ENCODE measurements around the gene HGS.
A peak's percentile ranks its signal among the peaks of the same experiment; 100 is the strongest.
"Not testable (repeated sequence)": the region's sequence is repeated elsewhere in the genome, so short reads cannot be mapped to it uniquely, and the experiment has no call there.

HGS gene

GRCh38 chr17:81665205-81666091 is 18.4 kb upstream of the HGS start:
- in situ Hi-C loops (cut with HindIII; ENCODE audit: low pct_unique_long_range_greater_than_20kb, low sequenced_read_pairs), result no loop called here
- DNase-seq (ENCODE audit: low read depth in 1 of 2, low spot score in 1 of 2), result peak; percentile 23 to 51
- no peak for TF ChIP-seq JUND (IDR thresholded peaks at IDR 0.05; ENCODE audit: low read depth)

- no peak for TF ChIP-seq JUND (IDR thresholded peaks at IDR 0.05; ENCODE audit: low read depth)
- in situ Hi-C loops (cut with HindIII; ENCODE audit: low pct_unique_long_range_greater_than_20kb, low sequenced_read_pairs), result no loop called here
- no peak for DNase-seq (ENCODE audit: low read depth in 1 of 2, low spot score in 1 of 2)
Observed at GRCh38 chr17:81666092-81666341, 17.8 kb upstream of the HGS start.

GRCh38 chr17:81666342-81667191 is 17.2 kb upstream of the HGS start, which contains the start of the genes CCDC137 and OXLD1:
Gene CCDC137, plus strand, starts transcription at chr17:81666737. Its CDS starts 30 bp downstream, at chr17:81666767.
Gene OXLD1, minus strand, starts transcription at chr17:81666605. Its CDS starts 28 bp downstream, at chr17:81666577.
- in situ Hi-C loops (cut with HindIII; ENCODE audit: low pct_unique_long_range_greater_than_20kb, low sequenced_read_pairs), result no loop called here

DNA sequence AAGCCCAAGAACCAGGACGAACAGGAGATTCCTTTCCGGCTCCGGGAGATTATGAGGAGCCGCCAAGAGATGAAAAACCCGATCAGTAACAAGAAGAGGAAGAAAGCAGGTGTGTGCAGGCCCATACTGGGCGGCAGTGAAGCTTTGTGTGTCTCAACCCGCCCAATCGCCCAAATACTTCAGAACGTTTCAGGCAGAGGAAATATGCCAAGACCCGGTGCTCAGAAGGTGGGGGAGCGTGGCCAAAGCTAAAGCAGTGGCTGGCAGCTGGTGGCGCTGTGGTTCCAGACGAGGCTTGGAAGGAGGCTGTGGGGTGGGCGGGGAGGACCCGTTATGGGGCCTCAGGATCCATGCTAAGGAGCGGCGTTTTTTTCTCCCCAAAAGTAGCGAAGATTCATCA is 16.1 kb upstream of the HGS start:
- TF ChIP-seq JUND (IDR thresholded peaks at IDR 0.05; ENCODE audit: low read depth), result no peak
- no peak for DNase-seq (ENCODE audit: low read depth in 1 of 2, low spot score in 1 of 2)
- in situ Hi-C loops (cut with HindIII; ENCODE audit: low pct_unique_long_range_greater_than_20kb, low sequenced_read_pairs), result no loop called here

More at GRCh38 chr17:81666342-81667191, 17.2 kb upstream of the HGS start, which contains the start of the genes CCDC137 and OXLD1:
- no peak for TF ChIP-seq JUND (IDR thresholded peaks at IDR 0.05; ENCODE audit: low read depth)
- peak; percentile 97 to 98 for DNase-seq (ENCODE audit: low read depth in 1 of 2, low spot score in 1 of 2)

DNA sequence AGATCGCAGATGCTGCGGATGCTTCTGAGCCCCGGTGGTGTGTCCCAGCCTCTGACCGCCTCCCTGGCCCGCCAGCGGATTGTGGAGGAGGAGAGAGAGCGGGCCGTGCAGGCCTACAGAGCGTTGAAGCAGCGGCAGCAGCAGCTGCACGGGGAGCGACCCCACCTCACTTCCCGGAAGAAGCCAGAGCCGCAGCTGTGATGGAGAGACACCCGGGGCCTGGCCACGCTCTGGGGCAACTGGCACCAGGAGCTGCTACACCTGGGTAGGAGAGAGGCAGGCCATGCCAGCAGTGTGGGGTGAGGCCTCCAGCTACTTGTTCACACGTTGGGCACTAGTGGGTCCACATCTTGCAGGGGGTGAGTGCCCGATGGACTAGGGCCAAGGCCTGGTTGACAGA is 11.3 kb upstream of the HGS start:
- in situ Hi-C loops (cut with HindIII; ENCODE audit: low pct_unique_long_range_greater_than_20kb, low sequenced_read_pairs), result no loop called here
- DNase-seq (ENCODE audit: low read depth in 1 of 2, low spot score in 1 of 2), result no peak
- no peak for TF ChIP-seq JUND (IDR thresholded peaks at IDR 0.05; ENCODE audit: low read depth)

DNA sequence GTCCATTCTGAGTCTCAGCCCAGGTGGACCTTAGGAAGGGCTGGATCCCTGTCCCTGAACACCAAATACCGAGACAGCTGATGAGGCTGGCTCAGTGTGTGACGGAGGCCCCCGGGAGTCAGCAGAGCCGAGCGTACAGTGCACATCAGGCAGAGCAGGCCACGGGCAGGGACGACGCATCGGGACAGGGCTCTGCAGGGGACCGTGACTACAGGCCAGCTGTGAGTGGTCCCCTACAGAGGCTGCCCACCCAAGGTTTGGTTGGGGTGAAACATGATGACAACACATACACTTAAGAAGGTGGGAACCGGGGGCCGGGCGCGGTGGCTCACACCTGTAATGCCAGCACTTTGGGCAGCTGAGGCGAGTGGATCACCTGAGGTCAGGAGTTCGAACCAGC is 10.9 kb upstream of the HGS start:
- in situ Hi-C loops (cut with HindIII; ENCODE audit: low pct_unique_long_range_greater_than_20kb, low sequenced_read_pairs), result no loop called here
- no peak for DNase-seq (ENCODE audit: low read depth in 1 of 2, low spot score in 1 of 2)
- TF ChIP-seq JUND (IDR thresholded peaks at IDR 0.05; ENCODE audit: low read depth), result no peak

- in situ Hi-C loops (cut with HindIII; ENCODE audit: low pct_unique_long_range_greater_than_20kb, low sequenced_read_pairs), result no loop called here
- DNase-seq (ENCODE audit: low read depth in 1 of 2, low spot score in 1 of 2), result no peak
- no peak for TF ChIP-seq JUND (IDR thresholded peaks at IDR 0.05; ENCODE audit: low read depth)
Observed at GRCh38 chr17:81673561-81674258, 10.1 kb upstream of the HGS start.

GRCh38 chr17:81675515-81676221 is 8.1 kb upstream of the HGS start:
- peak in 1 of 2 experiments; percentile 57 for DNase-seq (ENCODE audit: low read depth in 1 of 2, low spot score in 1 of 2)

GRCh38 chr17:81676906-81677305 is 6.9 kb upstream of the HGS start:
- TF ChIP-seq JUND (IDR thresholded peaks at IDR 0.05; ENCODE audit: low read depth), result no peak
- no peak for DNase-seq (ENCODE audit: low read depth in 1 of 2, low spot score in 1 of 2)
- in situ Hi-C loops (cut with HindIII; ENCODE audit: low pct_unique_long_range_greater_than_20kb, low sequenced_read_pairs), result no loop called here

More at GRCh38 chr17:81675515-81676221, 8.1 kb upstream of the HGS start:
- in situ Hi-C loops (cut with HindIII; ENCODE audit: low pct_unique_long_range_greater_than_20kb, low sequenced_read_pairs), result not testable (repeated sequence)

- in situ Hi-C loops (cut with HindIII; ENCODE audit: low pct_unique_long_range_greater_than_20kb, low sequenced_read_pairs), result no loop called here
- no peak for TF ChIP-seq JUND (IDR thresholded peaks at IDR 0.05; ENCODE audit: low read depth)
Observed at GRCh38 chr17:81680150-81680549, 3.7 kb upstream of the HGS start.

DNA sequence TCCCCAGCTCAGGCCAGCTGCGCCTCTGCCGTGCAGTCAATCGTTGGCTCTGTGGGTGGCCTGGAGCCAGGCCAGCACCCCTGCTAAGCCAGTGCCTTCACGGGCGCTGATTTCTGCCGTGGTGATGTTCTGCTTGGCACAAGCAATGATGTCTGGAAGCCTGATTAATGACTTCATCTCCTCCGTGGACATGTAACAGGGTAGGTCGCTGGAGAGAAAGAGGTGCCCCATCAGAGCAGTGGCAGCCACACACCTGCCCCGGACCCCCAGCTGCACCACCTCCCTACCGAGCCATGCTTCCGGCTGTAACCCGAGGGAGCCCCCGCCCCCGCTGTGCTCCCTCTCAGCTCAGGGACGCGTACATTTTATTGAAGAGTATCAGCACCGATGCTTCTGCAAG is 2.1 kb upstream of the HGS start:
- TF ChIP-seq JUND (IDR thresholded peaks at IDR 0.05; ENCODE audit: low read depth), result no peak
- in situ Hi-C loops (cut with HindIII; ENCODE audit: low pct_unique_long_range_greater_than_20kb, low sequenced_read_pairs), result no loop called here
- DNase-seq (ENCODE audit: low read depth in 1 of 2, low spot score in 1 of 2), result no peak

More at GRCh38 chr17:81680150-81680549, 3.7 kb upstream of the HGS start:
- no peak for DNase-seq (ENCODE audit: low read depth in 1 of 2, low spot score in 1 of 2)
